Tibial nerve (tissue), 4 donors: ENCODE data around the gene GREM2.

Source experiments
- CTCF ChIP-seq, 5 experiments: fragments of 200-600 bp in 3 of 5; fragments of 450-650 bp in 2 of 5; sonication (generic) in 3 of 5; IDR thresholded peaks; one replicate each; pipeline ENCODE4 v1.5.1; 2016 to 2019; ENCODE audit warnings: antibody characterized with exemption in 5 of 5, mild to moderate bottlenecking in 3 of 5, moderate library complexity in 2 of 5
- EP300 ChIP-seq, 2 donors: sonication (generic); formaldehyde crosslinking; IDR thresholded peaks; one replicate each; pipeline ENCODE4 v1.6.1; 2017; ENCODE audit warnings: antibody characterized with exemption in 2 of 2, mild to moderate bottlenecking in 1 of 2
- POLR2A ChIP-seq, 2 donors: fragments of 450-650 bp; IDR thresholded peaks; one replicate each; pipeline ENCODE4 v1.6.1; 2017; ENCODE audit warnings: antibody characterized with exemption in 2 of 2, mild to moderate bottlenecking in 2 of 2, moderate library complexity in 2 of 2

GRCh38 chr1:240562779-240563178, 49.2 kb downstream of the GREM2 start:
- TF ChIP-seq CTCF (IDR thresholded peaks at IDR 0.05) (no peak), POLR2A (IDR thresholded peaks at IDR 0.05) (no peak), EP300 (IDR thresholded peaks at IDR 0.05) (no peak)
